SK-N-SH (cell line): ENCODE data around the gene SH3PXD2A.

Experiments
- CHD2 ChIP-seq: fragments of 150-350 bp; IDR thresholded peaks from 2 replicates; pipeline ENCODE4 v1.6.1; 2018; ENCODE audit warnings: low read length; ENCODE audit not compliant: partially characterized antibody
- CTCF ChIP-seq: fragments of 200-600 bp; sonication (generic); IDR thresholded peaks from 2 replicates; pipeline ENCODE4 v1.6.1; 2017; ENCODE audit warnings: antibody characterized with exemption, mild to moderate bottlenecking, moderate library complexity
- EP300 ChIP-seq, 2 experiments: IDR thresholded peaks; 2 replicates each; pipeline versions ENCODE4 v1.4.0 to v1.6.1; 2012; ENCODE audit warnings: borderline replicate concordance in 1 of 2, low read depth in 1 of 2, low read length in 1 of 2
- GATA2 ChIP-seq: sonication (generic); formaldehyde crosslinking; IDR thresholded peaks from 2 replicates; pipeline ENCODE4 v1.5.0; 2020; ENCODE audit warnings: mild to moderate bottlenecking, missing genetic modification reagents
- JUND ChIP-seq: IDR thresholded peaks from 2 replicates; pipeline ENCODE4 v1.4.0; 2012
- MAX ChIP-seq: IDR thresholded peaks from 2 replicates; pipeline ENCODE4 v1.4.0; 2012; ENCODE audit warnings: low read depth
- POLR2AphosphoS5 ChIP-seq: IDR thresholded peaks from 2 replicates; pipeline ENCODE4 v1.6.1; 2012; ENCODE audit warnings: low read depth, low read length
- RAD21 ChIP-seq: IDR thresholded peaks from 2 replicates; pipeline ENCODE4 v1.6.1; 2012; ENCODE audit warnings: mild to moderate bottlenecking, low read length
- RCOR1 ChIP-seq: fragments of 150-350 bp; IDR thresholded peaks from 2 replicates; pipeline ENCODE4 v1.6.1; 2017; ENCODE audit warnings: antibody characterized with exemption, low read length
- RFX5 ChIP-seq: IDR thresholded peaks from 2 replicates; pipeline ENCODE4 v1.6.1; 2012; ENCODE audit warnings: mild to moderate bottlenecking, improper control_type of control experiment, low read length
- SMC3 ChIP-seq: IDR thresholded peaks from 2 replicates; pipeline ENCODE4 v1.6.1; 2012; ENCODE audit warnings: low read depth, low read length, improper control_type of control experiment
- TEAD4 ChIP-seq: IDR thresholded peaks from 2 replicates; pipeline ENCODE4 v1.4.0; 2012; ENCODE audit warnings: mild to moderate bottlenecking, borderline replicate concordance; ENCODE audit not compliant: insufficient read depth
- USF2 ChIP-seq: fragments of 150-350 bp; IDR thresholded peaks from 2 replicates; pipeline ENCODE4 v1.6.1; 2017; ENCODE audit warnings: antibody characterized with exemption, low read length, low read depth, borderline replicate concordance

GRCh38 chr10:103678178-103678526 is 177.2 kb downstream of the SH3PXD2A start:
- TF ChIP-seq CTCF (no peak), MAX (peak; percentile 79), SMC3 (no peak), POLR2AphosphoS5 (no peak), TEAD4 (no peak), RAD21 (no peak), USF2 (no peak; the same call in 1 of the 2 replicates), GATA2 (CRISPR knock-in tag) (no peak), JUND (no peak), CHD2 (peak; percentile 52), EP300 (IDR thresholded peaks at IDR 0.05; ENCODE audit: borderline replicate concordance in 1 of 2, low read depth in 1 of 2, low read length in 1 of 2) (peak in 1 of 2 experiments; percentile 55; a peak in 1 of 4 replicates), RCOR1 (no peak), RFX5 (no peak)
